Measurements from ENCODE around the gene PWWP2A.

- no peak for TF ChIP-seq AR (CRISPR knock-in tag; IDR thresholded peaks at IDR 0.05)
- no peak for TF ChIP-seq IRF1 (CRISPR knock-in tag; IDR thresholded peaks at IDR 0.05)
- no peak for TF ChIP-seq CTCF (IDR thresholded peaks at IDR 0.05)
- no peak for TF ChIP-seq MAX (CRISPR knock-in tag; IDR thresholded peaks at IDR 0.05)
- no peak for TF ChIP-seq TEAD4 (CRISPR knock-in tag; IDR thresholded peaks at IDR 0.05)
- no peak for TF ChIP-seq RORB (CRISPR knock-in tag; IDR thresholded peaks at IDR 0.05)
- TF ChIP-seq KAT7 (CRISPR knock-in tag; IDR thresholded peaks at IDR 0.05; ENCODE audit: borderline replicate concordance): no peak
- no peak for TF ChIP-seq SP1 (CRISPR knock-in tag; conservative IDR thresholded peaks at IDR 0.05)
- no peak for TF ChIP-seq USF2 (CRISPR knock-in tag; IDR thresholded peaks at IDR 0.05)
- no peak for TF ChIP-seq FOXP1 (CRISPR knock-in tag; IDR thresholded peaks at IDR 0.05; ENCODE audit: borderline replicate concordance)
- no peak for TF ChIP-seq CREB1 (CRISPR knock-in tag; IDR thresholded peaks at IDR 0.05)
These were observed 38.8 kb upstream of the PWWP2A start for GRCh38 chr5:160158087-160158486.

All from WTC11 (cell line).